Hepatocyte (in vitro differentiated cells): ENCODE results near the gene ABR.

Experiments
- CTCF ChIP-seq: fragments of 200-600 bp; sonication (generic); IDR thresholded peaks from 2 replicates; pipeline ENCODE4 v1.5.1; 2016; ENCODE audit warnings: antibody characterized with exemption, mild to moderate bottlenecking; ENCODE audit not compliant: poor library complexity
- EZH2 ChIP-seq: fragments of 200-600 bp; sonication (generic); IDR thresholded peaks from 2 replicates; pipeline ENCODE4 v1.6.1; 2016; ENCODE audit warnings: antibody characterized with exemption, mild to moderate bottlenecking, borderline replicate concordance
- EZH2phosphoT487 ChIP-seq: fragments of 200-600 bp; sonication (generic); IDR thresholded peaks from one replicate; pipeline ENCODE4 v1.6.1; 2018; ENCODE audit warnings: antibody characterized with exemption, mild to moderate bottlenecking, low read depth, moderate library complexity; ENCODE audit not compliant: unreplicated experiment, severe bottlenecking

- TF ChIP-seq CTCF, result no peak
- no peak for TF ChIP-seq EZH2
- no peak for TF ChIP-seq EZH2phosphoT487
Measured at GRCh38 chr17:1045456-1045855, 134.3 kb downstream of the ABR start.
